ENCODE measurements around the gene RET.

Gene RET

GRCh38 chr10:43134126-43134905 is 57.4 kb downstream of the RET start:
- peaks cover 6% of the 10 kb centered on the region for H3K79me2 ChIP-seq (ENCODE audit: insufficient read depth, low read length)
- no peaks in the 10 kb centered on the region; the same call in 1 of the 2 replicates for H3F3A ChIP-seq (ENCODE audit: insufficient read depth)
- no peaks in the 10 kb centered on the region for H3K27me3 ChIP-seq (ENCODE audit: low read length)
- TF ChIP-seq EZH2phosphoT487 (conservative IDR thresholded peaks at IDR 0.05; ENCODE audit: low read length), result no peak
- no peaks in the 10 kb centered on the region for H3K9me3 ChIP-seq (ENCODE audit: insufficient read depth, low read length)
- H3K4me3 ChIP-seq (ENCODE audit: insufficient read depth, low read length, poor library complexity, severe bottlenecking), result no peak overlapping the region
- no peaks in the 10 kb centered on the region for H3K9me2 ChIP-seq (replicated peaks; ENCODE audit: insufficient read depth, low read length)
- H2AFZ ChIP-seq (ENCODE audit: low read depth, low read length, severe bottlenecking), result no peak overlapping the region
- H3K9ac ChIP-seq (ENCODE audit: low read length), result no peak overlapping the region
- H4K20me1 ChIP-seq (ENCODE audit: low read depth, low read length), result no peaks in the 10 kb centered on the region
- no peak overlapping the region for H3K27ac ChIP-seq (ENCODE audit: low read depth, low read length)
- H3K36me3 ChIP-seq (ENCODE audit: low read length), result no peaks in the 10 kb centered on the region
- no peak overlapping the region for H3K4me2 ChIP-seq (ENCODE audit: low read depth, low read length, poor library complexity, severe bottlenecking)

DNA sequence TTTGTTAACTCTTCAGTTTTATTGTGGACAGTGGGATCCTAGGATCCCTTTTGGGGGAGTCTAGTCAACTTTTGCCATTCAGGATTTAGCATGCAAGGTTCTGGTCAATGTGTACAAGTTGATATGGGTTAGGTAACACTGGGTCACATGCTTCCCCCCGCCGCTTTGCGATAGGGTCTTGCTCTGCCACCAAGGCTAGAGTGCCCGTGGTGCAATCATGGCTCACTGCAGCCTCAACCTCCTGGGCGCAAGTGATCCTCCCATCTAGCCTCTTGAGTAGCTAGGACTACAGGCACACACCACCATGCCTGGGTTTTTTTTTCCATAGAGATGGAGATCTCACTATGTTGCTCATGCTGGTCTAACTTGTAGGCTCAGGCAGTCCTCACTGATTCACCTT is 58.2 kb downstream of the RET start:
- Histone ChIP-seq H3K4me3 (ENCODE audit: insufficient read depth, low read length, poor library complexity, severe bottlenecking) (no peak overlapping the region), H2AFZ (ENCODE audit: low read depth, low read length, severe bottlenecking) (no peak overlapping the region), H3K9me3 (ENCODE audit: insufficient read depth, low read length) (no peaks in the 10 kb centered on the region), H3K36me3 (ENCODE audit: low read length) (no peaks in the 10 kb centered on the region), H4K20me1 (ENCODE audit: low read depth, low read length) (no peaks in the 10 kb centered on the region; the same call in 1 of the 2 replicates), H3K9ac (ENCODE audit: low read length) (no peak overlapping the region), H3K79me2 (ENCODE audit: insufficient read depth, low read length) (peaks cover 13% of the 10 kb centered on the region), H3K4me2 (ENCODE audit: low read depth, low read length, poor library complexity, severe bottlenecking) (no peak overlapping the region), H3K9me2 (replicated peaks; ENCODE audit: insufficient read depth, low read length) (no peaks in the 10 kb centered on the region), H3K27me3 (ENCODE audit: low read length) (no peaks in the 10 kb centered on the region), H3K27ac (ENCODE audit: low read depth, low read length) (no peak overlapping the region), H3F3A (ENCODE audit: insufficient read depth) (no peaks in the 10 kb centered on the region; the same call in 1 of the 2 replicates)
- TF ChIP-seq CTCF (IDR thresholded peaks at IDR 0.05; ENCODE audit: insufficient read depth, low read length, poor library complexity, severe bottlenecking) (no peak), EZH2phosphoT487 (conservative IDR thresholded peaks at IDR 0.05; ENCODE audit: low read length) (no peak)

DNA sequence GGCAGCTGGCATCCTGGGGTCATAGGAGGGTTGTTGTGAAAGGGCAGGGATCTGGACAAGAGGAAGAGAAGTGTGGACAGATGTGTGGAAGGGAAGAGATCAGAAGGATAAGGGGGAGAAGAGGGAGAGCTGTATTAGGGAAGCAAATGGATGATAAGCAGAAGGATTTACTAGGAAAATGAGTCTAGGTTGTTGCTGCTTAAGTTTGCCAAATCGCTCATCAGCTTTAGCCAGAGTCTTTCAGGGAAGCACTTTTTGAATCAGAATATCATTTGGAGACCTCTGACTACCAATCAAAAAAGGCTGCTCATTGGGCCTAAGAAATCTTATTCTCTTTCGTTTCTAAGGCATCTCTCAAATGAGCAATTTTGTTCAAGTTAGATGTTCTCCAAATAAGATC is 58.8 kb downstream of the RET start:
- Histone ChIP-seq H3K4me2 (ENCODE audit: low read depth, low read length, poor library complexity, severe bottlenecking) (no peak overlapping the region), H3K27ac (ENCODE audit: low read depth, low read length) (no peak overlapping the region), H3K27me3 (ENCODE audit: low read length) (no peaks in the 10 kb centered on the region), H3K4me3 (ENCODE audit: insufficient read depth, low read length, poor library complexity, severe bottlenecking) (no peak overlapping the region), H3K9me3 (ENCODE audit: insufficient read depth, low read length) (no peaks in the 10 kb centered on the region), H3K79me2 (ENCODE audit: insufficient read depth, low read length) (peaks cover 19% of the 10 kb centered on the region), H2AFZ (ENCODE audit: low read depth, low read length, severe bottlenecking) (no peak overlapping the region), H3K9ac (ENCODE audit: low read length) (no peak overlapping the region), H3K9me2 (replicated peaks; ENCODE audit: insufficient read depth, low read length) (no peaks in the 10 kb centered on the region), H3F3A (ENCODE audit: insufficient read depth) (no peaks in the 10 kb centered on the region; the same call in 1 of the 2 replicates), H3K36me3 (ENCODE audit: low read length) (no peaks in the 10 kb centered on the region), H4K20me1 (ENCODE audit: low read depth, low read length) (no peaks in the 10 kb centered on the region; the same call in 1 of the 2 replicates)
- TF ChIP-seq CTCF (IDR thresholded peaks at IDR 0.05; ENCODE audit: insufficient read depth, low read length, poor library complexity, severe bottlenecking) (no peak), EZH2phosphoT487 (conservative IDR thresholded peaks at IDR 0.05; ENCODE audit: low read length) (no peak)

- TF ChIP-seq CTCF (IDR thresholded peaks at IDR 0.05; ENCODE audit: insufficient read depth, low read length, poor library complexity, severe bottlenecking) (no peak), EZH2phosphoT487 (conservative IDR thresholded peaks at IDR 0.05; ENCODE audit: low read length) (no peak)
Observed at GRCh38 chr10:43136432-43136831, 59.6 kb downstream of the RET start.

More at GRCh38 chr10:43136432-43136831, 59.6 kb downstream of the RET start:
- Histone ChIP-seq H3K27me3 (ENCODE audit: low read length) (no peaks in the 10 kb centered on the region), H3K79me2 (ENCODE audit: insufficient read depth, low read length) (peaks cover 22% of the 10 kb centered on the region), H3K27ac (ENCODE audit: low read depth, low read length) (no peak overlapping the region), H3K4me2 (ENCODE audit: low read depth, low read length, poor library complexity, severe bottlenecking) (no peak overlapping the region), H3F3A (ENCODE audit: insufficient read depth) (no peaks in the 10 kb centered on the region; the same call in 1 of the 2 replicates), H3K4me3 (ENCODE audit: insufficient read depth, low read length, poor library complexity, severe bottlenecking) (no peak overlapping the region), H3K9ac (ENCODE audit: low read length) (no peak overlapping the region), H3K9me3 (ENCODE audit: insufficient read depth, low read length) (no peaks in the 10 kb centered on the region), H3K9me2 (replicated peaks; ENCODE audit: insufficient read depth, low read length) (no peaks in the 10 kb centered on the region), H3K36me3 (ENCODE audit: low read length) (no peaks in the 10 kb centered on the region), H4K20me1 (ENCODE audit: low read depth, low read length) (no peaks in the 10 kb centered on the region; the same call in 1 of the 2 replicates), H2AFZ (ENCODE audit: low read depth, low read length, severe bottlenecking) (no peak overlapping the region)

Measured in SU-DHL-6 (cell line).